Fibroblast of mammary gland (primary cell): ENCODE measurements around the gene TSPAN19.

Experiments
- DNase-seq: peaks from one replicate; pipeline ENCODE4 v3.0.0-alpha.2; 2010; ENCODE audit warnings: low read depth
- H3K4me3 ChIP-seq: 2 replicates; pipeline ENCODE4 v1.5.1; 2011; ENCODE audit warnings: low read depth, mild to moderate bottlenecking, low read length, moderate library complexity; ENCODE audit not compliant: control insufficient read depth
- TF ChIP-seq, protein P1 (sequence below): conservative IDR thresholded peaks from 2 replicates; pipeline ENCODE4 v1.5.1; 2011; ENCODE audit warnings: low read depth, low read length, inconsistent platforms; ENCODE audit not compliant: control insufficient read depth, insufficient read depth

TSPAN19 gene

DNA sequence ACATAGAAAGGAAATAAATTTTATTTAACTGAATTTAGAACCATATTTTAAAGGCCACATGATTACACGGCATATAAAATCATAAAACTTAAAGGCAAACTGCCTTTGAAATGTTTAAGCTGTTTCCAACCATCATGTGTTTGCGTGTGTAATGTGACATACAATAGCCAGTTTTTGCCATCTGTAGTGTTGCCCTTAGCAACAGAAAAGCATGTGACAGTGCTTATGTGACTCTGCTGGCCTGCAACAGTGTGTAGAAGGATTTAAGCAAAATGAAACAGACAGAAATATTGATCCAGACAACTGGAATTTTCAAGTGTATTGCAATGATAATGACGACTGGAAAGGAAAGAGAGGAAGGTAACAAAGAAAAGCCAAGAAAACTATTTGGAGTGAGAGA is 49.5 kb downstream of the TSPAN19 start:
- TF ChIP-seq, protein P1, sequence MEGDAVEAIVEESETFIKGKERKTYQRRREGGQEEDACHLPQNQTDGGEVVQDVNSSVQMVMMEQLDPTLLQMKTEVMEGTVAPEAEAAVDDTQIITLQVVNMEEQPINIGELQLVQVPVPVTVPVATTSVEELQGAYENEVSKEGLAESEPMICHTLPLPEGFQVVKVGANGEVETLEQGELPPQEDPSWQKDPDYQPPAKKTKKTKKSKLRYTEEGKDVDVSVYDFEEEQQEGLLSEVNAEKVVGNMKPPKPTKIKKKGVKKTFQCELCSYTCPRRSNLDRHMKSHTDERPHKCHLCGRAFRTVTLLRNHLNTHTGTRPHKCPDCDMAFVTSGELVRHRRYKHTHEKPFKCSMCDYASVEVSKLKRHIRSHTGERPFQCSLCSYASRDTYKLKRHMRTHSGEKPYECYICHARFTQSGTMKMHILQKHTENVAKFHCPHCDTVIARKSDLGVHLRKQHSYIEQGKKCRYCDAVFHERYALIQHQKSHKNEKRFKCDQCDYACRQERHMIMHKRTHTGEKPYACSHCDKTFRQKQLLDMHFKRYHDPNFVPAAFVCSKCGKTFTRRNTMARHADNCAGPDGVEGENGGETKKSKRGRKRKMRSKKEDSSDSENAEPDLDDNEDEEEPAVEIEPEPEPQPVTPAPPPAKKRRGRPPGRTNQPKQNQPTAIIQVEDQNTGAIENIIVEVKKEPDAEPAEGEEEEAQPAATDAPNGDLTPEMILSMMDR, result no peak
- no peak overlapping the region for H3K4me3 ChIP-seq
- no peak for DNase-seq

DNA sequence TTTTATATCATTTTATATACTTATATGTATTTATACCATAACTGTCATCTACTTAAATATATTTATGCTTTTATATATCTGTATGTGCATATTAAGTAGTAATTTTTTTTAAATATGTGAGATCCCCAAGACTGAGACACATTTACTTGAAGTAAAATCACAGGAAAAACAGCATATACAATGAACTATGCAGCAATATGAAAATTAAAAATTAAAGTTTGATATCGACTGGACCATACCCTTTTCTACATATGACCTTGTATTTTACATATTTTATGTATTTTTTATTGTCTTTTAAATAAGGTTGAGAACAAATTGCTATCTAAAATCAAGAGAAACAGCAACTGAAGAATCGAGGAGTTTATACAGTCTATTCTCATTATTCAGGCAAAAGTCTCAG is 50.0 kb downstream of the TSPAN19 start:
- DNase-seq, result no peak
- no peak overlapping the region for H3K4me3 ChIP-seq
- TF ChIP-seq, protein P1, result no peak

DNA sequence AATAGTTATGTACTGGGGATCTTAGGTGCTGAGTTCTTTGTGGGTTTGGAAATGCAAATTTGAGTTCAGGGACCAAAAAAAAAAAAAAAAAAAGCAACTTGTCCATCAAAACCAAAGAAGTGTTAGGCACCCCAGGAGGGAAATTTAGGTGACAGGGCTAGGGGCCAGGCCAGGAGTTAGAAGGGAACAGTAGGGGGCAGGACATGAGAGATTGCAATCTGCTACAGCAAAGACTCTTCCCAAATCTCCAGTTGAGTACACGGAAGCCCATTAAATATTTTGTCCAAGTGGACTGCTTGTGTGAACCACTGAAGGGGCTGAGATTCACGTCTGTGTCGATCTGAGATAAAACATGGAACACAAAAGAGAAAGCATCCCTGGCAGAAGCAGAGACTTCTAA is 52.8 kb downstream of the TSPAN19 start:
- DNase-seq, result no peak
- TF ChIP-seq, protein P1, result no peak
- H3K4me3 ChIP-seq, result no peak overlapping the region

DNA sequence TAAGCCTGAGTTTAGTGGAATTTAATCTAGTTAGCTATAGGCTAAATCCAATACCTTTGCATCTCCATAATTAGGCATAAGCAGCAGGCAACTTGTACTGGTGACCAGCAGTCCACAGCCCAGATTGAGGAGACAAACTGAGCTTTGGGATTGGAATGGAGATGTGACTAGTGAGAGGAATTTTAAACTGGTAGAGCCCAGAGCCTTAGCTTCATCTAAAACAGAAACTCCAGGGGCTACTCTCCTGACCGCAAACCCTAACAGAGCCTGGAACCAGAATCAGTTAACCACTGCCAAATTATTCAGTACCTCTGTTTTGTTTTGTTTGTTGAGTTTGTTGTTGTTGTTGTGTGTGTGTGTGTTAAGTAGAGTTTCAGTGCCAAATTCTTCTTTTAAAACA is 53.2 kb downstream of the TSPAN19 start:
- H3K4me3 ChIP-seq, result no peak overlapping the region
- TF ChIP-seq, protein P1, result no peak
- no peak for DNase-seq

DNA sequence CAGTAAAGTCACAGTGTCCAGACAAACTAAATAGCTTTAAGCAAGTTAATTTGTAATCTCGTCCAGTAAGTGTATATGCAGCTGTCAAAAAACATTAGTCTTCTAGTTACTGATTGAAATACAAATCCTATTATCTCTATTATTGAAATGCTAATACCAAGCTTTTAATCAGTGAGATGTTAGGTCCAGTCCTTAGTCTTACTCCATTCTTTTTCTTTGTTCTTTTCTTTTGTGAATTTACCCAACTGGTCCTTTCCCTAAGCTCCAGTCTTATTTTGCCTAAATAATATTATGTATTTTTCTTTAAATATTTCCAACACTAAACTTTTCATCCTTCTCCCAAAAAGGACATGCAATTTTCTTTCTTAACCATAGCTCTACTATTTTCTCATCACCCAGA is 57.2 kb downstream of the TSPAN19 start:
- H3K4me3 ChIP-seq, result no peak overlapping the region
- TF ChIP-seq, protein P1, result no peak
- DNase-seq, result no peak

DNA sequence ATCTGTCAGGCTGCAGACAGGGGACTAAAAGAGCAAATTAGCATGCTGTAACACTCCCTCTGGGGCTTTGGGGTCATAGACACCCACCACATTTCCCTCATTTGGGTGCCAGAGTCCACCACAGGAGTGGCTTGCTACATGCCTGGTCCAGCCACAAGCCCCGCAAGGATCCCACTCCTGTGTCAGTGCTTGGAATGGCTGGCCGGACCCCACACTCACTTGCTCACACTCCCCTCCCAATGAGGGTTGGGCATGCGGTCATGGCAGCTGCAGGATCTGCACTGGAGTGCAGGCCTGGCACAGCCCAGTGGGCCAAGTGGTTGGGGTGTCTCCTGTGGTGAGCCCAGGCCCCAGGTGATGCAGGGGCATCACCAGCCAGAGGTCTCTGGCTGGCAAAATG is 59.9 kb downstream of the TSPAN19 start:
- no peak overlapping the region for H3K4me3 ChIP-seq
- no peak for DNase-seq
- TF ChIP-seq, protein P1, result no peak

DNA sequence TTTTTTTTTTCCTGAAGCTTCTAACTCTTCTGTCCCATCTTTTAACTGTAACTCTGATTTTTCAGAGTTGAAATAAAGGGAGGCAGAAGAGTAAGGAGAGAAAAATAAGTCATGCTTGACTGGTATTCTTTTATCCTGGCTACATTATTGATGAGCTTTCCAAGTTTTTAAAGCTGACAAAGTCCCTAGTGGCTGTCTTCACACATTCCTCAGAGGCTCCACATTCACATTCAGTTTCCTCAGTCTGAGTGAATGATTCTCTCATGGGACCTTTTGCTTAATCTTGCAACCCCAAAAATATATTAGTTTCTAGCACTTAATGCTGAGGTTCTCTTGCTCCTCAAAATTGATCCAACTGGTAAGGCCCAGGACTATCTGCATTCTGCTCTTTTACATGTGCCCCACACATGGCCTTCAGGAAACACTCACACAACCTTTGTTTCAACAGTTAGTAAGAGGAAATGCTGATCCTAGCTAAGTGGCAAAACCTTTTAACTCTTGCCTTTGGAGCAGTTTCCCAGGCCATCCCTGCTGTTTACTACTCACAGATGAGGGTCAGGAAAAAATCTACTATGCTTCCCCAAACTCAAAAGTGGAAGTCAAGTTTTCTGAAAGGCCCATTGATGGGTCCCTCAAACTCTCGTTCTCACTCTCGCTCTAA is 61.8 kb downstream of the TSPAN19 start:
- H3K4me3 ChIP-seq, result no peak overlapping the region
- DNase-seq, result peak; percentile 42
- TF ChIP-seq, protein P1, result no peak
